OCI-LY7 (cell line): ENCODE results near the gene VSX2.

Source experiments
- CTCF ChIP-seq: fragments of 200-600 bp; sonication (generic); conservative IDR thresholded peaks from 2 replicates; pipeline ENCODE4 v1.5.1; 2014; ENCODE audit warnings: mild to moderate bottlenecking, antibody characterized with exemption, low read length, moderate library complexity, mixed read lengths
- EZH2phosphoT487 ChIP-seq: fragments of 200-600 bp; sonication (generic); IDR thresholded peaks from 2 replicates; pipeline ENCODE4 v1.6.1; 2018; ENCODE audit warnings: low read depth, borderline replicate concordance, mild to moderate bottlenecking, mixed run types, antibody characterized with exemption, low read length, moderate library complexity, mixed read lengths

- TF ChIP-seq CTCF = no peak
- no peak for TF ChIP-seq EZH2phosphoT487
Measured at GRCh38 chr14:74289801-74290200, 50.6 kb downstream of the VSX2 start.
